IMR-90 (cell line): ENCODE measurements around the gene GPR132. TPM values are rescaled to one million over a fixed set of nuclear protein-coding genes. Genes with fewer than 3 reads are reported as not detected.

Experiments
- ATAC-seq: fragments of 200-7000 bp; cut with Tn5 transposase; 2 replicates; pipeline ENCODE4 v1.9.1; 2020; ENCODE audit warnings: low read depth, mild to moderate bottlenecking, moderate library complexity
- BruUV-seq: library from RNA; stranded (reverse); fragments of 400-500 nt; replicated peaks from 2 replicates; lab custom pipeline; 2021; lab: Mats Ljungman, UMichigan
- CTCF ChIA-PET: fragments of 300-600 bp; formaldehyde crosslinking; extraction: SDS; loops from one replicate; lab custom pipeline; 2021; ENCODE audit warnings: antibody characterized with exemption; lab: Yijun Ruan, JAX
- POLR2A ChIA-PET: fragments of 300-600 bp; sonication (Branson Sonifier 250); formaldehyde crosslinking; loops from one replicate; lab custom pipeline; 2022; ENCODE audit warnings: antibody characterized with exemption; ENCODE audit not compliant: unreplicated experiment; lab: Charles Lee
- DNase-seq: peaks from one replicate; pipeline ENCODE4 v3.0.0; 2013
- H2AFZ ChIP-seq: replicated peaks from 2 replicates; pipeline ENCODE3; 2013; ENCODE audit warnings: low read length, mild to moderate bottlenecking; ENCODE audit not compliant: poor library complexity
- H2AK5ac ChIP-seq: 2 replicates; pipeline ENCODE4 v1.6.1; 2013; ENCODE audit warnings: low read depth, low read length, inconsistent platforms
- H2AK9ac ChIP-seq: replicated peaks from 2 replicates; pipeline ENCODE3; 2013; ENCODE audit warnings: mild to moderate bottlenecking, low read depth, low read length, moderate library complexity; ENCODE audit not compliant: poor library complexity
- H2BK120ac ChIP-seq: 2 replicates; pipeline ENCODE4 v1.6.1; 2013; ENCODE audit warnings: low read depth, low read length, inconsistent platforms
- H2BK15ac ChIP-seq: 3 replicates; pipeline ENCODE4 v1.6.1; 2013; ENCODE audit warnings: low read depth, low read length, inconsistent platforms
- H2BK20ac ChIP-seq: 2 replicates; pipeline ENCODE4 v1.6.1; 2013; ENCODE audit warnings: low read depth, mild to moderate bottlenecking, inconsistent platforms, low read length, moderate library complexity
- H2BK5ac ChIP-seq: 2 replicates; pipeline ENCODE4 v1.6.1; 2013; ENCODE audit warnings: mild to moderate bottlenecking, low read depth, low read length, inconsistent platforms; ENCODE audit not compliant: poor library complexity, severe bottlenecking
- H3K14ac ChIP-seq: replicated peaks from 2 replicates; pipeline ENCODE4 v1.6.1; 2013; ENCODE audit warnings: low read depth, low read length, inconsistent platforms
- H3K18ac ChIP-seq: 2 replicates; pipeline ENCODE4 v1.6.1; 2013; ENCODE audit warnings: low read depth, low read length, control low read depth
- H3K23ac ChIP-seq: 2 replicates; pipeline ENCODE4 v1.6.1; 2013; ENCODE audit warnings: low read depth, low read length, inconsistent platforms
- H3K27ac ChIP-seq: 2 replicates; pipeline ENCODE4 v1.5.1; 2013; ENCODE audit warnings: mild to moderate bottlenecking, control low read depth, low read length; ENCODE audit not compliant: insufficient read depth
- H3K27me3 ChIP-seq: 2 replicates; pipeline ENCODE4 v1.6.1; 2013; ENCODE audit warnings: low read length; ENCODE audit not compliant: control insufficient read depth, insufficient read depth
- H3K36me3 ChIP-seq: 2 replicates; pipeline ENCODE4 v1.6.1; 2013; ENCODE audit warnings: low read length, mixed read lengths; ENCODE audit not compliant: control insufficient read depth, insufficient read depth
- H3K4ac ChIP-seq: 2 replicates; pipeline ENCODE4 v1.6.1; 2013; ENCODE audit warnings: low read depth, low read length, inconsistent platforms
- H3K4me1 ChIP-seq: 2 replicates; pipeline ENCODE4 v1.6.1; 2013; ENCODE audit warnings: low read length, mixed read lengths; ENCODE audit not compliant: control insufficient read depth, insufficient read depth
- H3K4me2 ChIP-seq: 2 replicates; pipeline ENCODE4 v1.6.1; 2013; ENCODE audit warnings: low read depth, mild to moderate bottlenecking, control low read depth, low read length, moderate library complexity
- H3K4me3 ChIP-seq: 2 replicates; pipeline ENCODE4 v1.5.1; 2013; ENCODE audit warnings: low read depth, mild to moderate bottlenecking, control low read depth, low read length, moderate library complexity; ENCODE audit not compliant: insufficient read depth
- H3K56ac ChIP-seq: 2 replicates; pipeline ENCODE4 v1.6.1; 2013; ENCODE audit warnings: low read length, inconsistent platforms; ENCODE audit not compliant: insufficient read depth; ENCODE audit errors: extremely low read depth
- H3K79me1 ChIP-seq, 2 experiments: 2 replicates each; pipeline ENCODE4 v1.6.1; 2013; ENCODE audit warnings: low read length in 2 of 2, inconsistent platforms in 1 of 2, low read depth in 1 of 2
- H3K9ac ChIP-seq: 2 replicates; pipeline ENCODE4 v1.6.1; 2013; ENCODE audit warnings: low read depth, low read length, control low read depth
- H3K9me1 ChIP-seq: 2 replicates; pipeline ENCODE4 v1.6.1; 2013; ENCODE audit warnings: low read length, inconsistent platforms; ENCODE audit not compliant: insufficient read depth
- H3K9me3 ChIP-seq: 2 replicates; pipeline ENCODE4 v1.6.1; 2013; ENCODE audit warnings: low read length; ENCODE audit not compliant: control insufficient read depth, insufficient read depth
- H4K20me1 ChIP-seq: 2 replicates; pipeline ENCODE4 v1.6.1; 2013; ENCODE audit warnings: low read length, inconsistent platforms; ENCODE audit not compliant: insufficient read depth
- H4K5ac ChIP-seq: 2 replicates; pipeline ENCODE4 v1.6.1; 2013; ENCODE audit warnings: mild to moderate bottlenecking, low read depth, low read length, control low read depth
- H4K8ac ChIP-seq, 2 experiments: 2 replicates each; pipeline ENCODE4 v1.6.1; 2013; ENCODE audit warnings: low read depth in 2 of 2, low read length in 2 of 2, control low read depth in 1 of 2, inconsistent platforms in 1 of 2
- H4K91ac ChIP-seq: 2 replicates; pipeline ENCODE4 v1.6.1; 2013; ENCODE audit warnings: low read depth, low read length, inconsistent platforms; ENCODE audit not compliant: insufficient read depth
- BHLHE40 ChIP-seq: fragments of 150-350 bp; IDR thresholded peaks from 2 replicates; pipeline ENCODE4 v1.6.1; 2016; ENCODE audit warnings: mild to moderate bottlenecking, low read depth, low read length
- CEBPB ChIP-seq: IDR thresholded peaks from 2 replicates; pipeline ENCODE4 v1.6.1; 2012; ENCODE audit warnings: low read depth, low read length, improper control_type of control experiment
- CHD1 ChIP-seq: IDR thresholded peaks from 2 replicates; pipeline ENCODE4 v1.6.1; 2012; ENCODE audit warnings: low read depth, low read length, improper control_type of control experiment
- ELK1 ChIP-seq: fragments of 150-350 bp; IDR thresholded peaks from 2 replicates; pipeline ENCODE4 v1.6.1; 2016; ENCODE audit warnings: low read depth, mild to moderate bottlenecking, low read length, moderate library complexity, borderline replicate concordance
- FOS ChIP-seq: fragments of 150-350 bp; IDR thresholded peaks from 2 replicates; pipeline ENCODE4 v1.6.1; 2016; ENCODE audit warnings: low read depth, low read length
- MAFK ChIP-seq: IDR thresholded peaks from 2 replicates; pipeline ENCODE4 v1.6.1; 2012; ENCODE audit warnings: low read depth, low read length, improper control_type of control experiment
- MAZ ChIP-seq: IDR thresholded peaks from 2 replicates; pipeline ENCODE4 v1.6.1; 2012; ENCODE audit warnings: low read depth, mild to moderate bottlenecking, low read length, improper control_type of control experiment, moderate library complexity, borderline replicate concordance
- MXI1 ChIP-seq: IDR thresholded peaks from 2 replicates; pipeline ENCODE4 v1.6.1; 2012; ENCODE audit warnings: low read depth, mild to moderate bottlenecking, low read length, moderate library complexity, borderline replicate concordance
- NFE2L2 ChIP-seq: fragments of 150-350 bp; IDR thresholded peaks from 2 replicates; pipeline ENCODE4 v1.6.1; 2016; ENCODE audit warnings: low read depth, mild to moderate bottlenecking, low read length
- POLR2A ChIP-seq: IDR thresholded peaks from 2 replicates; pipeline ENCODE4 v1.6.1; 2012; ENCODE audit warnings: mild to moderate bottlenecking, low read depth, low read length
- RAD21 ChIP-seq: IDR thresholded peaks from 2 replicates; pipeline ENCODE4 v1.6.1; 2012; ENCODE audit warnings: low read length, improper control_type of control experiment
- RCOR1 ChIP-seq: IDR thresholded peaks from 2 replicates; pipeline ENCODE4 v1.6.1; 2012; ENCODE audit warnings: mild to moderate bottlenecking, low read length, improper control_type of control experiment; ENCODE audit not compliant: insufficient replicate concordance
- RFX5 ChIP-seq: IDR thresholded peaks from 2 replicates; pipeline ENCODE4 v1.8.0; 2012; ENCODE audit warnings: low read depth, mild to moderate bottlenecking, low read length, moderate library complexity
- SMC3 ChIP-seq: fragments of 150-350 bp; IDR thresholded peaks from 2 replicates; pipeline ENCODE4 v1.6.1; 2016; ENCODE audit warnings: low read depth, mild to moderate bottlenecking, antibody characterized with exemption, low read length, moderate library complexity
- WGBS, 2 experiments: methylation state at CpG; one replicate each; pipeline versions ENCODE4 v1.1.5 to v1.1.7; 2013; ENCODE audit warnings: missing lambda C conversion rate in 2 of 2; ENCODE audit not compliant: insufficient read length in 1 of 2; ENCODE audit errors: extremely low coverage in 2 of 2; 5-methylcytosine and 5-hydroxymethylcytosine counted together
- dilution Hi-C: fragments of 300-500 bp; cut with HindIII; formaldehyde crosslinking; loops from one replicate; pipeline ENCODE4 v1.14.3; 2018; ENCODE audit warnings: low sequenced_read_pairs; ENCODE audit not compliant: unreplicated experiment
- in situ Hi-C: fragments of 300-500 bp; cut with MboI; formaldehyde crosslinking; loops from 3 replicates; pipeline ENCODE4 v1.14.3; 2019; ENCODE audit warnings: low sequenced_read_pairs, inconsistent platforms, mixed read lengths
- intact Hi-C: fragments of 100-400 bp; cut with micrococcal nuclease; formaldehyde crosslinking; loops from 2 replicates; pipeline ENCODE4 v1.10.0; 2022
- polyA plus RNA-seq, 3 experiments: library from polyadenylated mRNA; depleted of rRNA; stranded (reverse); fragments of >200 nt; gene quantifications; 2 replicates each; pipeline ENCODE4 v1.2.3, GENCODE V29; 2012; ENCODE audit warnings: low replicate concordance in 1 of 3
- total RNA-seq: library from RNA; depleted of rRNA; stranded (reverse); fragments of >200 nt; gene quantifications from 2 replicates; pipeline ENCODE4 v1.2.3, GENCODE V29; 2012
- TF ChIP-seq, protein P1 (sequence below): conservative IDR thresholded peaks from 2 replicates; pipeline ENCODE4 v1.5.1; 2012; ENCODE audit warnings: mild to moderate bottlenecking, low read depth, low read length, improper control_type of control experiment
- TF ChIP-seq, protein P2 (sequence below): fragments of 150-350 bp; IDR thresholded peaks from 2 replicates; pipeline ENCODE4 v1.6.1; 2017; ENCODE audit warnings: mild to moderate bottlenecking, antibody characterized with exemption, low read length, low read depth

The GPR132 gene
- total and polyA plus RNA-seq, 2 of the 4 experiments (the other 2 are of a cell fraction), result under 0.01 to 0.10 TPM

- no peak overlapping the region for H2BK15ac ChIP-seq
- dilution Hi-C loops (loop anchor here (10.0 kb wide), 1 partner anchor 119 kb away; no protein-coding TSS in a partner anchor), in situ Hi-C loops (no loop called here), intact Hi-C loops (no loop called here)
- no peak overlapping the region for H2BK20ac ChIP-seq
- no peak overlapping the region for H3K4me3 ChIP-seq
- no peak overlapping the region for H4K8ac ChIP-seq
- peaks cover 3% of the 10 kb centered on the region; the same call in 1 of the 2 replicates for H3K4me1 ChIP-seq
- ChIA-PET CTCF (no interaction called here), POLR2A (no interaction called here)
- no peaks in the 10 kb centered on the region for H3K79me1 ChIP-seq
- no peak overlapping the region for H2BK120ac ChIP-seq
- TF ChIP-seq MAZ, result no peak
- no peak for TF ChIP-seq ELK1
- no peak for TF ChIP-seq SMC3
- TF ChIP-seq, protein P1, sequence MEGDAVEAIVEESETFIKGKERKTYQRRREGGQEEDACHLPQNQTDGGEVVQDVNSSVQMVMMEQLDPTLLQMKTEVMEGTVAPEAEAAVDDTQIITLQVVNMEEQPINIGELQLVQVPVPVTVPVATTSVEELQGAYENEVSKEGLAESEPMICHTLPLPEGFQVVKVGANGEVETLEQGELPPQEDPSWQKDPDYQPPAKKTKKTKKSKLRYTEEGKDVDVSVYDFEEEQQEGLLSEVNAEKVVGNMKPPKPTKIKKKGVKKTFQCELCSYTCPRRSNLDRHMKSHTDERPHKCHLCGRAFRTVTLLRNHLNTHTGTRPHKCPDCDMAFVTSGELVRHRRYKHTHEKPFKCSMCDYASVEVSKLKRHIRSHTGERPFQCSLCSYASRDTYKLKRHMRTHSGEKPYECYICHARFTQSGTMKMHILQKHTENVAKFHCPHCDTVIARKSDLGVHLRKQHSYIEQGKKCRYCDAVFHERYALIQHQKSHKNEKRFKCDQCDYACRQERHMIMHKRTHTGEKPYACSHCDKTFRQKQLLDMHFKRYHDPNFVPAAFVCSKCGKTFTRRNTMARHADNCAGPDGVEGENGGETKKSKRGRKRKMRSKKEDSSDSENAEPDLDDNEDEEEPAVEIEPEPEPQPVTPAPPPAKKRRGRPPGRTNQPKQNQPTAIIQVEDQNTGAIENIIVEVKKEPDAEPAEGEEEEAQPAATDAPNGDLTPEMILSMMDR, result no peak
- TF ChIP-seq NFE2L2, result no peak
- no peak for TF ChIP-seq CHD1
- no peak for TF ChIP-seq BHLHE40
- no peak for TF ChIP-seq MXI1
- no peak for TF ChIP-seq RCOR1
- no peak for TF ChIP-seq RAD21
- no peak for TF ChIP-seq RFX5
- TF ChIP-seq, protein P2, sequence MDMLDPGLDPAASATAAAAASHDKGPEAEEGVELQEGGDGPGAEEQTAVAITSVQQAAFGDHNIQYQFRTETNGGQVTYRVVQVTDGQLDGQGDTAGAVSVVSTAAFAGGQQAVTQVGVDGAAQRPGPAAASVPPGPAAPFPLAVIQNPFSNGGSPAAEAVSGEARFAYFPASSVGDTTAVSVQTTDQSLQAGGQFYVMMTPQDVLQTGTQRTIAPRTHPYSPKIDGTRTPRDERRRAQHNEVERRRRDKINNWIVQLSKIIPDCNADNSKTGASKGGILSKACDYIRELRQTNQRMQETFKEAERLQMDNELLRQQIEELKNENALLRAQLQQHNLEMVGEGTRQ, result no peak
- TF ChIP-seq CEBPB, result no peak
- no peak for TF ChIP-seq FOS
- no peak for TF ChIP-seq POLR2A
- no peak for TF ChIP-seq MAFK
- H3K9ac ChIP-seq, result no peak overlapping the region
- H2AK5ac ChIP-seq, result no peak overlapping the region
- no peaks in the 10 kb centered on the region for H3K36me3 ChIP-seq
- H2AFZ ChIP-seq, result no peak overlapping the region
- no peak overlapping the region for H3K4me2 ChIP-seq
- no peak overlapping the region for H3K18ac ChIP-seq
- H2AK9ac ChIP-seq, result peak overlapping the region; percentile 50
- no peak overlapping the region for H3K23ac ChIP-seq
- no peak overlapping the region for H3K27ac ChIP-seq
- no peak overlapping the region for H4K5ac ChIP-seq
- no peak overlapping the region for H3K14ac ChIP-seq
- H4K91ac ChIP-seq, result no peak overlapping the region
- H3K27me3 ChIP-seq, result peaks cover 15% of the 10 kb centered on the region
- no TSS peak for BruUV-seq
- H4K20me1 ChIP-seq, result no peaks in the 10 kb centered on the region
- no peak overlapping the region for H3K56ac ChIP-seq
- H3K9me3 ChIP-seq, result no peaks in the 10 kb centered on the region
- H3K9me1 ChIP-seq, result no peaks in the 10 kb centered on the region
- no peak overlapping the region for H3K4ac ChIP-seq
- DNase-seq, result no peak
- H2BK5ac ChIP-seq, result no peak overlapping the region
- no peak for ATAC-seq
- WGBS, 2 experiments, result 93% methylated on average over 11 of the region's 15 CpGs; no CpG with 5 or more reads in 1 of the 2 experiments
These were observed 11.2 kb downstream of the GPR132 start for GRCh38 chr14:105053996-105054395.
